ENCODE measurements around the gene PGC.

PGC gene

GRCh38 chr6:41705311-41705995, 41.7 kb downstream of the PGC start:
- Histone ChIP-seq H3K4me3 (ENCODE audit: low read length) (peak overlapping the region; percentile 74), H4K20me1 (ENCODE audit: control insufficient read depth, insufficient read depth, low read depth, low read length) (no peaks in the 10 kb centered on the region), H3K27ac (ENCODE audit: low read depth, low read length) (peak overlapping the region; percentile 97), H3K27me3 (ENCODE audit: control insufficient read depth, low read length) (no peaks in the 10 kb centered on the region), H3K79me2 (ENCODE audit: control insufficient read depth, low read length) (peaks cover 73% of the 10 kb centered on the region), H3K4me2 (ENCODE audit: low read length) (peak overlapping the region; percentile 100), H3F3A (ENCODE audit: control insufficient read depth, insufficient read depth) (peaks cover 14% of the 10 kb centered on the region), H3K9me2 (replicated peaks; ENCODE audit: control insufficient read depth, low read length) (no peaks in the 10 kb centered on the region), H3K36me3 (ENCODE audit: control insufficient read depth, low read length) (peaks cover 31% of the 10 kb centered on the region), H3K4me1 (ENCODE audit: control insufficient read depth, low read length) (peaks cover 89% of the 10 kb centered on the region), H3K9me3 (ENCODE audit: control insufficient read depth, insufficient read depth, low read length) (no peaks in the 10 kb centered on the region)
- TF ChIP-seq CTCF (IDR thresholded peaks at IDR 0.05; ENCODE audit: low read depth, low read length, poor library complexity, severe bottlenecking), result no peak
- TF ChIP-seq EZH2phosphoT487 (IDR thresholded peaks at IDR 0.05; ENCODE audit: borderline replicate concordance, low read length), result no peak

GRCh38 chr6:41704656-41705310, 42.4 kb downstream of the PGC start:
- H3K79me2 ChIP-seq (ENCODE audit: control insufficient read depth, low read length), result peaks cover 76% of the 10 kb centered on the region
- peak overlapping the region; percentile 100 for H3K4me2 ChIP-seq (ENCODE audit: low read length)
- H4K20me1 ChIP-seq (ENCODE audit: control insufficient read depth, insufficient read depth, low read depth, low read length), result no peaks in the 10 kb centered on the region
- peaks cover 33% of the 10 kb centered on the region for H3K36me3 ChIP-seq (ENCODE audit: control insufficient read depth, low read length)
- no peaks in the 10 kb centered on the region for H3K9me3 ChIP-seq (ENCODE audit: control insufficient read depth, insufficient read depth, low read length)
- peaks cover 10% of the 10 kb centered on the region for H3F3A ChIP-seq (ENCODE audit: control insufficient read depth, insufficient read depth)
- TF ChIP-seq EZH2phosphoT487 (IDR thresholded peaks at IDR 0.05; ENCODE audit: borderline replicate concordance, low read length), result no peak
- no peak for TF ChIP-seq CTCF (IDR thresholded peaks at IDR 0.05; ENCODE audit: low read depth, low read length, poor library complexity, severe bottlenecking)
- peaks cover 96% of the 10 kb centered on the region for H3K4me1 ChIP-seq (ENCODE audit: control insufficient read depth, low read length)
- H3K9me2 ChIP-seq (replicated peaks; ENCODE audit: control insufficient read depth, low read length), result no peaks in the 10 kb centered on the region
- peak overlapping the region; percentile 74 for H3K4me3 ChIP-seq (ENCODE audit: low read length)
- no peaks in the 10 kb centered on the region for H3K27me3 ChIP-seq (ENCODE audit: control insufficient read depth, low read length)
- peak overlapping the region; percentile 97 for H3K27ac ChIP-seq (ENCODE audit: low read depth, low read length)

GRCh38 chr6:41704028-41704427, 43.2 kb downstream of the PGC start:
- Histone ChIP-seq H3K36me3 (ENCODE audit: control insufficient read depth, low read length) (peaks cover 36% of the 10 kb centered on the region), H4K20me1 (ENCODE audit: control insufficient read depth, insufficient read depth, low read depth, low read length) (no peaks in the 10 kb centered on the region), H3K79me2 (ENCODE audit: control insufficient read depth, low read length) (peaks cover 80% of the 10 kb centered on the region), H3K4me3 (ENCODE audit: low read length) (peak overlapping the region; percentile 74), H3K27me3 (ENCODE audit: control insufficient read depth, low read length) (no peaks in the 10 kb centered on the region), H3K4me2 (ENCODE audit: low read length) (peak overlapping the region; percentile 100), H3K4me1 (ENCODE audit: control insufficient read depth, low read length) (peaks cover 100% of the 10 kb centered on the region), H3K9me2 (replicated peaks; ENCODE audit: control insufficient read depth, low read length) (no peaks in the 10 kb centered on the region), H3K27ac (ENCODE audit: low read depth, low read length) (peak overlapping the region; percentile 97), H3K9me3 (ENCODE audit: control insufficient read depth, insufficient read depth, low read length) (no peaks in the 10 kb centered on the region), H3F3A (ENCODE audit: control insufficient read depth, insufficient read depth) (peaks cover 10% of the 10 kb centered on the region)
- TF ChIP-seq EZH2phosphoT487 (IDR thresholded peaks at IDR 0.05; ENCODE audit: borderline replicate concordance, low read length) (no peak), CTCF (IDR thresholded peaks at IDR 0.05; ENCODE audit: low read depth, low read length, poor library complexity, severe bottlenecking) (no peak)
